ENCODE measurements around the gene MRPS2.
"Not testable (repeated sequence)": the region's sequence is repeated elsewhere in the genome, so short reads cannot be mapped to it uniquely, and the experiment has no call there.

- TF ChIP-seq CTCF (optimal IDR thresholded peaks at IDR 0.05 in 1 of 3, IDR thresholded peaks at IDR 0.05 in 1 of 3, conservative IDR thresholded peaks at IDR 0.05 in 1 of 3; ENCODE audit: extremely low read depth in 1 of 3, insufficient read depth in 2 of 3, low read length in 3 of 3); EZH2 (IDR thresholded peaks at IDR 0.05; ENCODE audit: low read length): not testable (repeated sequence)
These were observed 42.0 kb upstream of the MRPS2 start for GRCh38 chr9:135458478-135458877.

Measured in keratinocyte (primary cell).